ENCODE results near the gene SEMA4F. TPM values are rescaled to one million over a fixed set of nuclear protein-coding genes. Genes with fewer than 3 reads are reported as not detected.

SEMA4F gene
- total RNA-seq, 4 donors from 2014 or later: 6.7 to 22.3 (median 11.2) TPM

DNA sequence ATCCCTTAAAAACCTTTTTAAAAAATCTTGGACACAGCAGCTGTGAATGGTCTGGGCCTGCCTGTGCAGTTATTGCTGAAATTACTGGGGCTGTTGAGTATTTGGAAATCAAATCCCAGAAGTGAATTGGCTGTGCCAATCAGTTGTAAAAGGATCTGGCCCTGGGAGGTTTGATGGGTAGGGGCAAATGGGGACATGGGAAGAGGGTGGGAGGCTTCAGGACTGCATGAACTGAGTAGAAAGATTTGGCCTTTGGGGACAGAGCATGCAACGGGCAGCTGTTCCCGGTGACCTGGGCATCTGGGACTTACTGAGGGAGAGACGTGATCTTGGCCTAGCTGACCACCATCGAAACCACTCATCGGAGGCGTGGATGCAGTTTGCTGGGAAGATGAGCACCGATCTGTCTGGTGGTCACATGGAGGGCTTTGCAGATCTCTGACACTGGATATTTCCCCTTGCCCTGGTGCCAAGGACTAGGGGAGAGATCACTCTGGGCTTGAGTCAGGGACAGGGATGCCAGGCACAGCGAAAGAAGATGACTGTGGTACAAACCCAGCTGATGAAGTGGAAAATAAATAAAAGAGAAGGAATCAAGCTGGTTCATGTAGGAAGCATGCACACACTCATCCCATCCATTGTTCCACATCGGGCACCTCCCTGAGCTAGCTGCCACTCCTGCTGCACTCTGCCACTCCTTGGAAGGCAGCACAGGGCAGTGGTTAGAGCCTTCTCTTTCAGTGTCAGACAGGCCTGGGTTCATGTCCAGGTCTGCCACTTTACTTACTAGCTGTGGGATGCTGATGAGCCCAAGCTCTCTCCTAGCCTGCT is 58.4 kb downstream of the SEMA4F start:
- peaks cover 0 to 9% (median 4%) of the 10 kb centered on the region in 4 donors for H3K4me1 ChIP-seq
- H3K9me3 ChIP-seq: no peaks in the 10 kb centered on the region
- no peak for DNase-seq (ENCODE audit: low spot score in 2 of 2)
- no peaks in the 10 kb centered on the region for H3K36me3 ChIP-seq
- no peak overlapping the region for H3K4me3 ChIP-seq
- 86 to 89% methylated on average over 9 of the region's 9 CpGs for WGBS, 2 donors
- TF ChIP-seq POLR2A (IDR thresholded peaks at IDR 0.05): no peak
- TF ChIP-seq, protein P1, sequence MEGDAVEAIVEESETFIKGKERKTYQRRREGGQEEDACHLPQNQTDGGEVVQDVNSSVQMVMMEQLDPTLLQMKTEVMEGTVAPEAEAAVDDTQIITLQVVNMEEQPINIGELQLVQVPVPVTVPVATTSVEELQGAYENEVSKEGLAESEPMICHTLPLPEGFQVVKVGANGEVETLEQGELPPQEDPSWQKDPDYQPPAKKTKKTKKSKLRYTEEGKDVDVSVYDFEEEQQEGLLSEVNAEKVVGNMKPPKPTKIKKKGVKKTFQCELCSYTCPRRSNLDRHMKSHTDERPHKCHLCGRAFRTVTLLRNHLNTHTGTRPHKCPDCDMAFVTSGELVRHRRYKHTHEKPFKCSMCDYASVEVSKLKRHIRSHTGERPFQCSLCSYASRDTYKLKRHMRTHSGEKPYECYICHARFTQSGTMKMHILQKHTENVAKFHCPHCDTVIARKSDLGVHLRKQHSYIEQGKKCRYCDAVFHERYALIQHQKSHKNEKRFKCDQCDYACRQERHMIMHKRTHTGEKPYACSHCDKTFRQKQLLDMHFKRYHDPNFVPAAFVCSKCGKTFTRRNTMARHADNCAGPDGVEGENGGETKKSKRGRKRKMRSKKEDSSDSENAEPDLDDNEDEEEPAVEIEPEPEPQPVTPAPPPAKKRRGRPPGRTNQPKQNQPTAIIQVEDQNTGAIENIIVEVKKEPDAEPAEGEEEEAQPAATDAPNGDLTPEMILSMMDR (IDR thresholded peaks at IDR 0.05): no peak
- TF ChIP-seq EP300 (IDR thresholded peaks at IDR 0.05): no peak
- H3K27me3 ChIP-seq: peaks cover 0 to 29% of the 10 kb centered on the region in 2 donors
- H3K27ac ChIP-seq: no peak overlapping the region

DNA sequence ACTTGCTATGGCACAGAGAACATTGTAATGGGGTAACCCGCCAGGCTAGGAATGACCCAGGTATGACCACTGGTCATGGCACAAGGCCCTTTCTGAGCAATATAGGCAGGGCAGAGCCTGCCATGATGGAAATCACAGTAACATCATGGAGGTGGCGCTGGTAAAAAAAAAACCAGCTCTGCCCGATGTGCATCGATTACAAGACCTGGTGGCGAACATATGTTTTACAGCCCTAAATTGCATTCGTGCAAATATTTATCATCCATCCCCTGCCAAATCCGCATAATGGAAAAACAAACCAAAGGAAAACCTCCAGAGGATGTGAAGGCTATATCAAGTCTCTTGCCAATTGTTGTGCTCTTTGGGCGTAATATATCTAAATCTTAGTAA is 60.6 kb downstream of the SEMA4F start:
- WGBS, 2 donors: 47 to 50% methylated on average over 8 of the region's 8 CpGs

GRCh38 chr2:74715081-74715791 is 61.2 kb downstream of the SEMA4F start:
- Histone ChIP-seq H3K4me3 (peak overlapping the region; percentile 25 to 63 (median 50)), H3K4me1 (peaks cover 0 to 9% (median 4%) of the 10 kb centered on the region in 4 donors), H3K9me3 (no peaks in the 10 kb centered on the region), H3K27me3 (peaks cover 0 to 39% of the 10 kb centered on the region in 2 donors), H3K27ac (peak overlapping the region in 2 of 4 donors; percentile 49 to 60), H3K36me3 (no peaks in the 10 kb centered on the region)
- 1% methylated on average over 42 to 55 of the region's 56 CpGs for WGBS, 2 donors
- DNase-seq (ENCODE audit: low spot score in 2 of 2): peak; percentile 67 to 84
- TF ChIP-seq, protein P1 (IDR thresholded peaks at IDR 0.05): peak; percentile 80 to 88 (median 83)
- TF ChIP-seq POLR2A (IDR thresholded peaks at IDR 0.05) (no peak), EP300 (IDR thresholded peaks at IDR 0.05) (peak in 1 of 2 donors; percentile 40)

More for the DNA sequence above, 60.6 kb downstream of the SEMA4F start:
- peaks cover 0 to 37% of the 10 kb centered on the region in 2 donors for H3K27me3 ChIP-seq
- H3K4me1 ChIP-seq: peaks cover 0 to 9% (median 4%) of the 10 kb centered on the region in 4 donors
- H3K36me3 ChIP-seq: no peaks in the 10 kb centered on the region
- peak overlapping the region in 1 of 4 donors; percentile 63 for H3K4me3 ChIP-seq
- H3K9me3 ChIP-seq: no peaks in the 10 kb centered on the region
- TF ChIP-seq EP300 (IDR thresholded peaks at IDR 0.05) (no peak), POLR2A (IDR thresholded peaks at IDR 0.05) (no peak)
- TF ChIP-seq, protein P1 (IDR thresholded peaks at IDR 0.05): no peak
- H3K27ac ChIP-seq: no peak overlapping the region
- no peak for DNase-seq (ENCODE audit: low spot score in 2 of 2)

DNA sequence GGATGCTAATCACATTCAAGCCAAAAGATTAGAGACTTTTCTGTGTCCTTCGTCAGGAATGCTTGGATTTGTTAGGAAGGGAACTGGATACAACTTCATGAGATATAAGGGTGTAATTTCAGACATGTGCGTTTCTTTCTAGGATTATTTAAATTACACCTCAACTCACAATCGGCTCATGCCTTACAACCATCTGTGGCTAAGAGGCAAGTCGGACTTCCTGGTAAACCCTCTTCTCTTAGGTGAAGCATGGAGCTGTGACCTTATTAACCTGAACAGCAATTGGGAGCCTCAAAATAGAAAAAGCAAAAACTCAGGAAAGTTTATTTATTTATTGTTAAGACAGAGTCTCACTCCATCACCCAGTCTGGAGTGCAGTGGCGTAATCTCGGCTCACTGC is 61.8 kb downstream of the SEMA4F start:
- Histone ChIP-seq H3K4me3 (peak overlapping the region in 2 of 4 donors; percentile 59 to 63), H3K9me3 (peaks cover 0 to 4% (median 0%) of the 10 kb centered on the region in 4 donors), H3K4me1 (peaks cover 0 to 9% (median 4%) of the 10 kb centered on the region in 4 donors), H3K27me3 (peaks cover 0 to 45% of the 10 kb centered on the region in 2 donors), H3K36me3 (no peaks in the 10 kb centered on the region), H3K27ac (no peak overlapping the region)
- TF ChIP-seq EP300 (IDR thresholded peaks at IDR 0.05) (no peak), POLR2A (IDR thresholded peaks at IDR 0.05) (no peak)
- TF ChIP-seq, protein P1 (IDR thresholded peaks at IDR 0.05): no peak
- WGBS, 2 donors: 54 to 57% methylated on average over 6 of the region's 6 CpGs
- DNase-seq (ENCODE audit: low spot score in 2 of 2): no peak
